ENCODE measurements around the gene COX7B2. TPM values are rescaled to one million over a fixed set of nuclear protein-coding genes. Genes with fewer than 3 reads are reported as not detected.

Gene COX7B2
- total and polyA plus RNA-seq, 2 of the 13 experiments (the other 11 are each of a cell fraction or from before 2014, with no cell fraction given): not detected

DNA sequence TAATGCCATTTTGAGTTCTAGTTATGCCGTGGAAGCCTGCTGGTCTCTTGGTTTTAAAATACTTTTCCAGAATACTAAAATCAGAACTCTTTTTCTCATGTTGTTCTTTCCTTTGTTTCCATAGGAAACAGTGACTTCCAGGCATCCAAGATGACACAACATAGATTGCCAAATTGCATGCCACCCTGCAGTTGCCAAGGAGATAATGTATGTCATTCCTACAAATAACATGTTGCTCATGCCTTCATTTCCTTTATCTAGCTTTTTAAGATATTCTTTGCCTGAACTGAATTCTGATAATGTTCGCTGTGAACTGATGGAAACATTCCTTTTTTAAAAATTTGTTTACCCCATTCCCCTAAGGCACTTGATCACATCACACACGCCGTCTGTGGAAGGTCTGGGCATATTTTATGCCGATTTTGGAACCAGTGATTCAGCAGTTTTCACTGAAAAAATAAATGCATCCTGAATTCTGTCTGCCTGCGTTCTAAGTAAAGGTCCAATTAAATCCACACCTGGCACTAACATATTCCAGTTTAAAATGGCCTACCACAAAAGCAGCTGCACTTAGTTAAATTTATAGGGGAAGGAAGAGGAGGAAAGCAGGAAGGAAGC lies 38.0 kb upstream of the COX7B2 start:
- CTCF ChIA-PET (ENCODE audit: low intra/inter-chr PET ratio, low total read pairs): no interaction called here
- no peak overlapping the region for H2AFZ ChIP-seq (ENCODE audit: low read length)
- WGBS (ENCODE audit: low lambda C conversion rate): 13% methylated on average over 6 of the region's 6 CpGs
- POLR2A ChIA-PET: no interaction called here
- TF ChIP-seq ATF5 (CRISPR knock-in tag; IDR thresholded peaks at IDR 0.05; ENCODE audit: low read depth): no peak
- TF ChIP-seq ZNF616 (CRISPR knock-in tag; IDR thresholded peaks at IDR 0.05; ENCODE audit: low read depth): no peak
- DNase-seq (ENCODE audit: low spot score): no peak
- ATAC-seq: no peak
- no peaks in the 10 kb centered on the region for H3K27me3 ChIP-seq (ENCODE audit: control insufficient read depth in 1 of 2, insufficient read depth in 2 of 2, low read length in 2 of 2)
- H3K27ac ChIP-seq (ENCODE audit: extremely low read length, insufficient read depth, low read length): no peak overlapping the region
- no peaks in the 10 kb centered on the region for H3K9me3 ChIP-seq (ENCODE audit: low read length)
- no TSS peak for BruUV-seq (replicated peaks)
- FAIRE-seq: no peak
- H3K4me1 ChIP-seq (ENCODE audit: insufficient read depth, low read length): no peaks in the 10 kb centered on the region
- intact Hi-C loops (cut with micrococcal nuclease; ENCODE audit: unreplicated experiment): no loop called here
- in situ Hi-C loops (cut with HindIII; ENCODE audit: extremely low pct_ligation_motif_present, low pct_unique_long_range_greater_than_20kb): no loop called here
- H3K36me3 ChIP-seq (replicated peaks in 1 of 2; ENCODE audit: control insufficient read depth in 1 of 2, insufficient read depth in 2 of 2, low read length in 2 of 2): no peaks in the 10 kb centered on the region
- no peak overlapping the region for H3K9ac ChIP-seq (ENCODE audit: insufficient read depth, low read depth, low read length)
- H3K79me2 ChIP-seq (ENCODE audit: insufficient read depth, low read length): no peaks in the 10 kb centered on the region
- no peaks in the 10 kb centered on the region for H4K20me1 ChIP-seq (ENCODE audit: insufficient read depth, low read length)
- H3K4me2 ChIP-seq (ENCODE audit: low read depth, low read length): no peak overlapping the region
- no peak overlapping the region for H3K4me3 ChIP-seq (replicated peaks in 1 of 3; ENCODE audit: insufficient read depth in 1 of 3, low read depth in 2 of 3, low read length in 3 of 3)

DNA sequence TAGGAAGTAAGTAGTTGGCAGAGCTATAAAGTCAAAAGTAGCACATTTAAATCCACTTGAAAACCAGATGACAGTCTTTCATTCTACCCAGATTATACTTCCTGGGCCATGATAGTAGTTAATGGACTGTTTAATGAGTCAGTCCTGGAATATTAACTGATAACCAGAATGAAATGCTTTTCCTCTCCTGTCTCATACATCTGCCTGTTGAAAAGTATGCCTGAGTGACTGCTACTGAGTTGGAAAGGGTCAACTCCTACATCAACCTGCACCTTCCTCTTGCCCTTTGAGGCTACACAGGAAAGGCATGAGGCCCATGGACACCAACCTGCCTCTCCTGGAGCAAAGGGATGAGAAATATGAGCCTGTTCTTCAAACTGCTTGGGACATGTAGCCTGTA lies 36.0 kb upstream of the COX7B2 start:
- Histone ChIP-seq H3K9ac (ENCODE audit: insufficient read depth, low read depth, low read length) (no peak overlapping the region), H3K4me1 (ENCODE audit: insufficient read depth, low read length) (no peaks in the 10 kb centered on the region), H2AFZ (ENCODE audit: low read length) (no peak overlapping the region), H3K9me3 (ENCODE audit: low read length) (no peaks in the 10 kb centered on the region), H3K27ac (ENCODE audit: extremely low read length, insufficient read depth, low read length) (no peak overlapping the region), H3K4me3 (replicated peaks in 1 of 3; ENCODE audit: insufficient read depth in 1 of 3, low read depth in 2 of 3, low read length in 3 of 3) (no peak overlapping the region), H3K79me2 (ENCODE audit: insufficient read depth, low read length) (no peaks in the 10 kb centered on the region), H3K4me2 (ENCODE audit: low read depth, low read length) (no peak overlapping the region), H3K27me3 (ENCODE audit: control insufficient read depth in 1 of 2, insufficient read depth in 2 of 2, low read length in 2 of 2) (no peaks in the 10 kb centered on the region), H4K20me1 (ENCODE audit: insufficient read depth, low read length) (no peaks in the 10 kb centered on the region), H3K36me3 (replicated peaks in 1 of 2; ENCODE audit: control insufficient read depth in 1 of 2, insufficient read depth in 2 of 2, low read length in 2 of 2) (no peaks in the 10 kb centered on the region)
- in situ Hi-C loops (cut with HindIII; ENCODE audit: extremely low pct_ligation_motif_present, low pct_unique_long_range_greater_than_20kb): no loop called here
- ATAC-seq (no peak), FAIRE-seq (no peak), DNase-seq (ENCODE audit: low spot score) (no peak)
- no peak for TF ChIP-seq FIP1L1 (IDR thresholded peaks at IDR 0.05; ENCODE audit: borderline replicate concordance, insufficient read depth, low read depth, low read length)
- TF ChIP-seq, protein P1, sequence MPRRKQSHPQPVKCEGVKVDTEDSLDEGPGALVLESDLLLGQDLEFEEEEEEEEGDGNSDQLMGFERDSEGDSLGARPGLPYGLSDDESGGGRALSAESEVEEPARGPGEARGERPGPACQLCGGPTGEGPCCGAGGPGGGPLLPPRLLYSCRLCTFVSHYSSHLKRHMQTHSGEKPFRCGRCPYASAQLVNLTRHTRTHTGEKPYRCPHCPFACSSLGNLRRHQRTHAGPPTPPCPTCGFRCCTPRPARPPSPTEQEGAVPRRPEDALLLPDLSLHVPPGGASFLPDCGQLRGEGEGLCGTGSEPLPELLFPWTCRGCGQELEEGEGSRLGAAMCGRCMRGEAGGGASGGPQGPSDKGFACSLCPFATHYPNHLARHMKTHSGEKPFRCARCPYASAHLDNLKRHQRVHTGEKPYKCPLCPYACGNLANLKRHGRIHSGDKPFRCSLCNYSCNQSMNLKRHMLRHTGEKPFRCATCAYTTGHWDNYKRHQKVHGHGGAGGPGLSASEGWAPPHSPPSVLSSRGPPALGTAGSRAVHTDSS (CRISPR knock-in tag; conservative IDR thresholded peaks at IDR 0.05): no peak
- TF ChIP-seq, protein P2, sequence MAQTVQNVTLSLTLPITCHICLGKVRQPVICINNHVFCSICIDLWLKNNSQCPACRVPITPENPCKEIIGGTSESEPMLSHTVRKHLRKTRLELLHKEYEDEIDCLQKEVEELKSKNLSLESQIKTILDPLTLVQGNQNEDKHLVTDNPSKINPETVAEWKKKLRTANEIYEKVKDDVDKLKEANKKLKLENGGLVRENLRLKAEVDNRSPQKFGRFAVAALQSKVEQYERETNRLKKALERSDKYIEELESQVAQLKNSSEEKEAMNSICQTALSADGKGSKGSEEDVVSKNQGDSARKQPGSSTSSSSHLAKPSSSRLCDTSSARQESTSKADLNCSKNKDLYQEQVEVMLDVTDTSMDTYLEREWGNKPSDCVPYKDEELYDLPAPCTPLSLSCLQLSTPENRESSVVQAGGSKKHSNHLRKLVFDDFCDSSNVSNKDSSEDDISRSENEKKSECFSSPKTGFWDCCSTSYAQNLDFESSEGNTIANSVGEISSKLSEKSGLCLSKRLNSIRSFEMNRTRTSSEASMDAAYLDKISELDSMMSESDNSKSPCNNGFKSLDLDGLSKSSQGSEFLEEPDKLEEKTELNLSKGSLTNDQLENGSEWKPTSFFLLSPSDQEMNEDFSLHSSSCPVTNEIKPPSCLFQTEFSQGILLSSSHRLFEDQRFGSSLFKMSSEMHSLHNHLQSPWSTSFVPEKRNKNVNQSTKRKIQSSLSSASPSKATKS (CRISPR knock-in tag; IDR thresholded peaks at IDR 0.05): no peak
- TF ChIP-seq RBFOX2 (IDR thresholded peaks at IDR 0.05; ENCODE audit: low read depth, low read length): no peak
- no peak for TF ChIP-seq TARDBP (CRISPR knock-in tag; IDR thresholded peaks at IDR 0.05)
- no peak for TF ChIP-seq SIX1 (CRISPR knock-in tag; IDR thresholded peaks at IDR 0.05; ENCODE audit: borderline replicate concordance)
- BruUV-seq (replicated peaks): no TSS peak
- POLR2A ChIA-PET: no interaction called here
- intact Hi-C loops (cut with micrococcal nuclease; ENCODE audit: unreplicated experiment): no loop called here
- CTCF ChIA-PET (ENCODE audit: low intra/inter-chr PET ratio, low total read pairs): no interaction called here

Measured in HepG2 (cell line).